Heart left ventricle (tissue), 16 donors: Measurements from ENCODE around the gene BICD1. TPM values are rescaled to one million over a fixed set of nuclear protein-coding genes. Genes with fewer than 3 reads are reported as not detected.
"Not testable (repeated sequence)": the region's sequence is repeated elsewhere in the genome, so short reads cannot be mapped to it uniquely, and the experiment has no call there.

Source experiments
- ATAC-seq, 4 donors: fragments of 200-7000 bp; cut with Tn5 transposase; one replicate each; pipeline ENCODE4 v1.9.1; 2020 to 2022; ENCODE audit warnings: moderate library complexity in 4 of 4, mild to moderate bottlenecking in 3 of 4, moderate number of reproducible peaks in 1 of 4
- DNase-seq, 5 donors: peaks; one replicate each; pipeline ENCODE4 v3.0.0-alpha.2; 2020
- H3K27ac ChIP-seq, 12 donors: fragments of 200-600 bp; sonication (generic) in 4 of 12; one replicate each; pipeline versions ENCODE4 v1.5.0 to v1.8.0; 2016 to 2022; ENCODE audit warnings: mild to moderate bottlenecking in 2 of 12
- H3K27me3 ChIP-seq, 9 donors: fragments of 200-600 bp; sonication (generic) in 2 of 9; one replicate each; pipeline versions ENCODE4 v1.5.1 to v1.8.0; 2016 to 2022; ENCODE audit warnings: mild to moderate bottlenecking in 3 of 9
- H3K36me3 ChIP-seq, 9 donors: fragments of 200-600 bp; sonication (generic) in 2 of 9; one replicate each; pipeline versions ENCODE4 v1.5.0 to v1.8.0; 2018 to 2022; ENCODE audit warnings: mild to moderate bottlenecking in 2 of 9
- H3K4me1 ChIP-seq, 12 donors: fragments of 200-600 bp; sonication (generic) in 4 of 12; one replicate each; pipeline versions ENCODE4 v1.5.0 to v1.8.0; 2016 to 2022; ENCODE audit warnings: mild to moderate bottlenecking in 3 of 12
- H3K4me3 ChIP-seq, 12 donors: fragments of 200-600 bp; sonication (generic) in 4 of 12; one replicate each; pipeline versions ENCODE4 v1.5.0 to v1.8.0; 2017 to 2022; ENCODE audit warnings: mild to moderate bottlenecking in 9 of 12, moderate library complexity in 4 of 12
- H3K9me3 ChIP-seq, 12 donors: fragments of 200-600 bp; sonication (generic) in 4 of 12; one replicate each; pipeline versions ENCODE4 v1.5.0 to v1.8.0; 2016 to 2022; ENCODE audit warnings: mild to moderate bottlenecking in 1 of 12
- POLR2A ChIP-seq, 2 donors: fragments of 450-650 bp; IDR thresholded peaks; one replicate each; pipeline ENCODE4 v1.6.1; 2017; ENCODE audit warnings: antibody characterized with exemption in 2 of 2, mild to moderate bottlenecking in 2 of 2, moderate library complexity in 2 of 2
- WGBS, 4 donors: extraction: QIAGEN DNeasy Blood & Tissue Kit in 2 of 4; methylation state at CpG; one replicate each; pipeline versions ENCODE4 v1.1.5 to v1.1.7; 2013 to 2018; 5-methylcytosine and 5-hydroxymethylcytosine counted together
- intact Hi-C, 10 donors: fragments of 100-400 bp; cut with DNase I; formaldehyde crosslinking; loops; one replicate each; pipeline versions ENCODE4 v1.11.1 to v1.14.2; 2022
- polyA plus RNA-seq, 2 donors: library from polyadenylated mRNA; stranded (reverse); fragments of 200-250 nt; gene quantifications; one replicate each; pipeline ENCODE4 v1.2.3, GENCODE V29; 2013
- total RNA-seq, 9 donors: library from RNA; depleted of rRNA in 2 of 9; stranded (reverse); fragments of >200 nt in 2 of 9; fragmentation: NEBNext Ultra II Directional in 3 of 9; extraction: Animal tissue kit (Norgen Biotek cat#: 25700) in 3 of 9; gene quantifications; one replicate each; pipeline versions ENCODE4 v1.1.0 to v1.2.4, GENCODE V29; 2016 to 2023
- TF ChIP-seq, protein P1 (sequence below), 12 donors: fragments of 200-600 bp; sonication (generic) in 4 of 12; IDR thresholded peaks; one replicate each; pipeline versions ENCODE4 v1.5.0 to v1.8.0; 2018 to 2022; ENCODE audit warnings: antibody characterized with exemption in 12 of 12, mild to moderate bottlenecking in 5 of 12
- donor health status: ischemic (EF 13 %, LVEDD 7.1; RV severe dilation, severe dysfunction).
- donor health status: healthy with polysubstance abuse.
- donor health status: DM: no; HTN: yes; CAD: no.
- donor health status: DM: no; HTN: no; CAD: no.
- donor health status: ischemic (EF 25% LVEDD 6.9; RV normal size, moderate dysfunction).
- donor health status: ischemic (EF 25% LVEDD 5.7; RV mildly dilated, moderate dysfunction).
- donor health status: healthy.
- donor health status: DM: yes; HTN: yes; CAD: no.
- donor health status: ischemic (EF 35%, LVEDD 5.7; RV mildly dilated, moderate dysfunction).
- donor health status: nonischemic (EF 11% LVEDD 7.7; RV severe dilation, severe dysfunction).
- donor health status: DM: yes; HTN: yes; CAD: no.
- donor health status: PGD.
- donor health status: ischemic (EF 29% LVEDD 5.4; RV normal size, mild dysfunction).
- donor health status: nonischemic (EF 23%, LVEDD 6.1; RV moderate dilation, normal function).

BICD1 gene
- total and polyA plus RNA-seq, 11 donors = 2.1 to 16.3 (median 7.0) TPM

DNA sequence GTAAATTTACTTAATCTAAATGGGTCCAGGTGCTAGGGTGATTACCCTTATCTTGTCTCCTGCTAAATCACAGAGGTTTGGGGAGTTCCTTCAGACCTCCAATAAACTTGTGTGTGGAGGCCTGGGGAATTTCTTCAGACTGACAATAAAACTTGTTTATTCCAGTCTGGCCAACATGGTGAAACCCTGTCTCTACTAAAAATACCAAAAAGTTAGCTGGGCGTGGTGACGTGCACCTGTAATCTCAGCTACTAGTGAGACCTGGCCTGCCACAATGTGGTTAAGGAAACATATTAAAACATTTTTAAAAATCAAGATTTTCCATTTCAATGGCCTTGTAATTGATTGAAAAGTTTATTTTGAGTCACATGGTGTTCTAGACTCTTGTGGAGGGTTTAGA, 165.8 kb downstream of the BICD1 start:
- no peaks in the 10 kb centered on the region for H3K27me3 ChIP-seq

GRCh38 chr12:32273063-32273522, 166.4 kb downstream of the BICD1 start:
- H3K4me3 ChIP-seq = no peak overlapping the region
- 81 to 84% (median 84%) methylated on average over 4 of the region's 4 CpGs for WGBS, 4 donors
- no peak overlapping the region for H3K27ac ChIP-seq
- TF ChIP-seq, protein P1, sequence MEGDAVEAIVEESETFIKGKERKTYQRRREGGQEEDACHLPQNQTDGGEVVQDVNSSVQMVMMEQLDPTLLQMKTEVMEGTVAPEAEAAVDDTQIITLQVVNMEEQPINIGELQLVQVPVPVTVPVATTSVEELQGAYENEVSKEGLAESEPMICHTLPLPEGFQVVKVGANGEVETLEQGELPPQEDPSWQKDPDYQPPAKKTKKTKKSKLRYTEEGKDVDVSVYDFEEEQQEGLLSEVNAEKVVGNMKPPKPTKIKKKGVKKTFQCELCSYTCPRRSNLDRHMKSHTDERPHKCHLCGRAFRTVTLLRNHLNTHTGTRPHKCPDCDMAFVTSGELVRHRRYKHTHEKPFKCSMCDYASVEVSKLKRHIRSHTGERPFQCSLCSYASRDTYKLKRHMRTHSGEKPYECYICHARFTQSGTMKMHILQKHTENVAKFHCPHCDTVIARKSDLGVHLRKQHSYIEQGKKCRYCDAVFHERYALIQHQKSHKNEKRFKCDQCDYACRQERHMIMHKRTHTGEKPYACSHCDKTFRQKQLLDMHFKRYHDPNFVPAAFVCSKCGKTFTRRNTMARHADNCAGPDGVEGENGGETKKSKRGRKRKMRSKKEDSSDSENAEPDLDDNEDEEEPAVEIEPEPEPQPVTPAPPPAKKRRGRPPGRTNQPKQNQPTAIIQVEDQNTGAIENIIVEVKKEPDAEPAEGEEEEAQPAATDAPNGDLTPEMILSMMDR (IDR thresholded peaks at IDR 0.05) = no peak
- no peak for TF ChIP-seq POLR2A (IDR thresholded peaks at IDR 0.05)
- H3K9me3 ChIP-seq = no peaks in the 10 kb centered on the region
- peaks cover 0 to 24% (median 9%) of the 10 kb centered on the region in 12 donors for H3K4me1 ChIP-seq
- intact Hi-C loops = no loop called here
- H3K27me3 ChIP-seq = no peaks in the 10 kb centered on the region
- ATAC-seq (no peak), DNase-seq (no peak)
- H3K36me3 ChIP-seq = no peaks in the 10 kb centered on the region

More for the DNA sequence above, 165.8 kb downstream of the BICD1 start:
- Histone ChIP-seq H3K9me3 (no peaks in the 10 kb centered on the region), H3K36me3 (no peaks in the 10 kb centered on the region), H3K4me3 (no peak overlapping the region), H3K27ac (no peak overlapping the region), H3K4me1 (peaks cover 0 to 24% (median 9%) of the 10 kb centered on the region in 12 donors)
- DNase-seq = no peak
- intact Hi-C loops = no loop called here
- WGBS, 4 donors = 94 to 98% (median 98%) methylated on average over 2 of the region's 2 CpGs
- no peak for TF ChIP-seq POLR2A (IDR thresholded peaks at IDR 0.05)
- TF ChIP-seq, protein P1 (IDR thresholded peaks at IDR 0.05) = no peak
- ATAC-seq = no peak

DNA sequence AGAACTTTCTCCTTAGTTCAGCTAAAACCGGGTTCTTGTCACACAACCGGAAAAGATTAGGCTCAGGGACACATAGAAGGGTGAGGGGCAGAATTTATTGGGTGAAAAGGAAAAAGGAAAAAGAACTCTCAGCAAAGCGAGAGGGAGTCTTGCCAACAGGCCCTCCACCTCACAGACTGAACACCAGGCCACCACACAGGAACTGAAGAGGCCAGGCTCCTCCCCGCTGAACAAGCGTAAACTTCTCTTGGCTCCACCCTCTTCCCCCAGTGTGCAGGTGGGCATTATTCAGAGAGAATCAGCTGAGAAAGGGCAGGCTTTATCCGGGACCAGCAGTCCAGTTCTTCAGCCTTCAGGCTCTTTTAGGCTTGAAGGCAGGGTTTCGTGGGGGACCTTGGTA, 167.1 kb downstream of the BICD1 start:
- 72 to 84% (median 83%) methylated on average over 7 of the region's 7 CpGs for WGBS, 4 donors
- DNase-seq (no peak), ATAC-seq (no peak)
- Histone ChIP-seq H3K4me1 (peaks cover 0 to 24% (median 9%) of the 10 kb centered on the region in 12 donors), H3K27ac (no peak overlapping the region), H3K9me3 (no peaks in the 10 kb centered on the region), H3K4me3 (no peak overlapping the region), H3K27me3 (no peaks in the 10 kb centered on the region), H3K36me3 (no peaks in the 10 kb centered on the region)
- intact Hi-C loops = no loop called here
- TF ChIP-seq, protein P1 (IDR thresholded peaks at IDR 0.05) = no peak
- TF ChIP-seq POLR2A (IDR thresholded peaks at IDR 0.05) = no peak

GRCh38 chr12:32274665-32275064, 168.0 kb downstream of the BICD1 start:
- no peaks in the 10 kb centered on the region for H3K9me3 ChIP-seq
- H3K36me3 ChIP-seq = no peaks in the 10 kb centered on the region
- H3K27ac ChIP-seq = no peak overlapping the region
- no peak for TF ChIP-seq POLR2A (IDR thresholded peaks at IDR 0.05)
- TF ChIP-seq, protein P1 (IDR thresholded peaks at IDR 0.05) = no peak
- ATAC-seq (no peak), DNase-seq (no peak)
- peaks cover 0 to 24% (median 9%) of the 10 kb centered on the region in 12 donors for H3K4me1 ChIP-seq
- no peak overlapping the region for H3K4me3 ChIP-seq
- intact Hi-C loops = no loop called here
- WGBS, 4 donors = 73 to 99% (median 98%) methylated on average over 2 of the region's 2 CpGs
- H3K27me3 ChIP-seq = no peaks in the 10 kb centered on the region

- not testable (repeated sequence) for H3K27me3 ChIP-seq
Measured at GRCh38 chr12:32275520-32275919, 168.9 kb downstream of the BICD1 start.

More at GRCh38 chr12:32275520-32275919, 168.9 kb downstream of the BICD1 start:
- H3K9me3 ChIP-seq, ATAC-seq, H3K4me3 ChIP-seq, intact Hi-C loops, H3K36me3 ChIP-seq, DNase-seq, H3K27ac ChIP-seq: not testable (repeated sequence)
- peaks cover 0 to 24% (median 9%) of the 10 kb centered on the region in 12 donors for H3K4me1 ChIP-seq
- 91 to 98% (median 95%) methylated on average over 17 of the region's 17 CpGs for WGBS, 4 donors
